Midbrain (tissue), 1 donor: ENCODE data around the gene SEPHS2.
"Not testable (repeated sequence)": the region's sequence is repeated elsewhere in the genome, so short reads cannot be mapped to it uniquely, and the experiment has no call there.

ENCODE experiments used
- DNase-seq: peaks from one replicate; lab custom pipeline; 2025; lab: John Stamatoyannopoulos, UW

Gene SEPHS2

GRCh38 chr16:30464078-30464477 lies 18.4 kb upstream of the SEPHS2 start:
- DNase-seq: no peak

GRCh38 chr16:30461426-30461825 lies 15.8 kb upstream of the SEPHS2 start:
- DNase-seq: not testable (repeated sequence)

GRCh38 chr16:30459456-30459855 lies 13.8 kb upstream of the SEPHS2 start:
- DNase-seq: no peak

- DNase-seq: no peak
These were observed 13.1 kb upstream of the SEPHS2 start for GRCh38 chr16:30458561-30459394.

- no peak for DNase-seq
These were observed 12.3 kb upstream of the SEPHS2 start for GRCh38 chr16:30457743-30458560.

GRCh38 chr16:30457256-30457655 lies 11.6 kb upstream of the SEPHS2 start:
- no peak for DNase-seq

- DNase-seq: no peak
These were observed 10.6 kb upstream of the SEPHS2 start for GRCh38 chr16:30456302-30456701.

- DNase-seq: not testable (repeated sequence)
These were observed 7.3 kb upstream of the SEPHS2 start for GRCh38 chr16:30452709-30453580.

GRCh38 chr16:30449116-30449435 lies 3.4 kb upstream of the SEPHS2 start:
- DNase-seq: no peak

GRCh38 chr16:30447512-30448226 lies 2.0 kb upstream of the SEPHS2 start:
- no peak for DNase-seq

- no peak for DNase-seq
These were observed 525 bp upstream of the SEPHS2 start for GRCh38 chr16:30446203-30446595.

- no peak for DNase-seq
These were observed 596 bp downstream of the SEPHS2 start for GRCh38 chr16:30445149-30445407.

- no peak for DNase-seq
These were observed 1.2 kb downstream of the SEPHS2 start for GRCh38 chr16:30444231-30445148.

- DNase-seq: no peak
These were observed 2.0 kb downstream of the SEPHS2 start for GRCh38 chr16:30443631-30444030.

GRCh38 chr16:30439720-30440348 lies 5.8 kb downstream of the SEPHS2 start:
- DNase-seq: no peak

- DNase-seq: no peak
These were observed 6.8 kb downstream of the SEPHS2 start for GRCh38 chr16:30438835-30439234.

- DNase-seq: no peak
These were observed 8.1 kb downstream of the SEPHS2 start for GRCh38 chr16:30437511-30438046.

GRCh38 chr16:30434852-30435251 lies 10.8 kb downstream of the SEPHS2 start:
- no peak for DNase-seq

GRCh38 chr16:30430428-30430970 lies 15.2 kb downstream of the SEPHS2 start:
- DNase-seq: no peak
